HG03565 (cell line): ENCODE data around the gene INTS15.
"Not testable (repeated sequence)": the region's sequence is repeated elsewhere in the genome, so short reads cannot be mapped to it uniquely, and the experiment has no call there.

ENCODE experiments used
- ATAC-seq: cut with Tn5 transposase; IDR thresholded peaks from one replicate; pipeline ENCODE4 v1.9.1; 2021; ENCODE audit warnings: mild to moderate bottlenecking, moderate library complexity; ENCODE audit not compliant: unreplicated experiment

The INTS15 gene

GRCh38 chr7:6576867-6577368 is 12.9 kb upstream of the INTS15 start:
- ATAC-seq, result not testable (repeated sequence)

- peak; percentile 95 for ATAC-seq
These were observed 12.3 kb upstream of the INTS15 start, which contains the start of gene ZDHHC4 for GRCh38 chr7:6577369-6578113. ZDHHC4 (plus strand) TSS chr7:6577454; CDS start chr7:6580562, 3,108 bp downstream.

- ATAC-seq, result no peak
These were observed 11.4 kb upstream of the INTS15 start for GRCh38 chr7:6578114-6579084.

- no peak for ATAC-seq
These were observed 10.4 kb upstream of the INTS15 start for GRCh38 chr7:6579446-6579845.

GRCh38 chr7:6585746-6586432 is 3.9 kb upstream of the INTS15 start:
- not testable (repeated sequence) for ATAC-seq

GRCh38 chr7:6588566-6588965 is 1.3 kb upstream of the INTS15 start:
- no peak for ATAC-seq

GRCh38 chr7:6589151-6589828 is 531 bp upstream of the INTS15 start:
- no peak for ATAC-seq

- no peak for ATAC-seq
These were observed 857 bp downstream of the INTS15 start for GRCh38 chr7:6590645-6591110.

GRCh38 chr7:6600093-6600492 is 10.3 kb downstream of the INTS15 start:
- ATAC-seq, result no peak

- no peak for ATAC-seq
These were observed 14.6 kb downstream of the INTS15 start for GRCh38 chr7:6604458-6604857.

GRCh38 chr7:6606866-6607583 is 17.2 kb downstream of the INTS15 start:
- ATAC-seq, result no peak

- ATAC-seq, result no peak
These were observed 17.8 kb downstream of the INTS15 start for GRCh38 chr7:6607651-6608051.

- ATAC-seq, result no peak
These were observed 18.3 kb downstream of the INTS15 start for GRCh38 chr7:6608081-6608480.

GRCh38 chr7:6608794-6609193 is 19.0 kb downstream of the INTS15 start:
- ATAC-seq, result no peak

GRCh38 chr7:6612819-6613218 is 23.0 kb downstream of the INTS15 start:
- ATAC-seq, result no peak

GRCh38 chr7:6613706-6614105 is 23.9 kb downstream of the INTS15 start:
- ATAC-seq, result no peak

GRCh38 chr7:6614953-6615722 is 25.3 kb downstream of the INTS15 start, which contains the start of gene ZNF853:
ZNF853 (plus strand) TSS chr7:6615610; CDS start chr7:6616175, 565 bp downstream.
- no peak for ATAC-seq

GRCh38 chr7:6615723-6616555 is 26.1 kb downstream of the INTS15 start:
- no peak for ATAC-seq
